DMS53 (cell line): ENCODE data around the gene LRRC52.
"Not testable (repeated sequence)": the region's sequence is repeated elsewhere in the genome, so short reads cannot be mapped to it uniquely, and the experiment has no call there.

ENCODE experiments used
- DNase-seq: peaks from one replicate; lab custom pipeline; 2025; lab: John Stamatoyannopoulos, UW

The LRRC52 gene

DNA sequence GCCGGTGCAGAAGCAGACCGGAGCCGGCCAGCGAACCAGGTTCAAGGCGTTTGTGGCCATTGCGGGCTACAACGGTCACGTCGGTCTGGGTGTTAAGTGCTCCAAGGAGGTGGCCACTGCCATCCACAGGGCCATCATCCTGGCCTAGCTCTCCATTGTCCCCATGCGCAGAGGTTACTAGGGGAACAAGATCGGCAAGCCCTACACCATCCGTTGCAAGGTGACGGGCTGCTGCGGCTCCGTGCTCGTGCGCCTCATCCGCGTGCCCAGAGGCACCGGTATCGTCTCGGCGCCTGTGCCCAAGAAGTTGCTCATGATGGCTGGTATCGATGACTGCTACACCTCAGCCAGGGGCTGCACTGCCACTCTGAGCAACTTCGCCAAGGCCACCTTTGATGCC, 38.1 kb downstream of the LRRC52 start:
- DNase-seq: no peak

DNA sequence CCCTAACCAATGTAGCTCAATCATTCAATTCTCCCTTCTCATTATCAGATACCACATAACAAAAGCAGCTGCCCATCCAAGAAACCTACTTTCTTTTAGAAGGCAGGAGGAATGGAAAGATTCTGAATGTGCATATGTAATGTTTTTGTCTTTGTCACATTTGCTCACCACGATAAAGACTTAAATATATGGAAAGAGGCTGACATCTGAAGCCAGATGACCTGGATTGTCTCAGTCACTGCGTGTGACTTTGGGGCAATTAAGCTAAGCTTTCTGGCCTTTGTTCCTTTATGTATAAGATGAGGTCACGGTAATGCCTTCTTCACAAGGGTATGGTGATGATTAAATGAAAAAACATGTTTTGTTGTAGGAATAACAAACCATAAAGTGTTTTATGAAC, 42.6 kb downstream of the LRRC52 start:
- no peak for DNase-seq

DNA sequence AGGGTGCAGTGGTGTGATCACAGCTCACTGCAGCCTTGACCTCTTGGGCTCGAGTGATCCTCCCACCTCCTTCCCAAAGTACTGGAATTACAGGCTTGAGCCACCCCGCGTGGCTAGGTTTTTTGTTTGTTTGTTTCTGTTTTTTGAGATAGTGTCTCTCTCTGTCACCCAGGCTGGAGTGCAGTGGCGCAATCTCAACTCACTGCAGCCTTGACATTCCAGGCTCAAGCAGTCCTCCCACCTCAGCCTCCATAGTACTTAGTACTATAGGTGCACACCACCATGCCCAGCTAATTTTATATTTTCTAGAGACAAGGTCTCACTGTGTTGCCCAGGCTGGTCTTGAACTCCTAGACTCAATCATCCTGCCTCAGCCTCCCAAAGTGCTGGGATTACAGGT, 47.6 kb downstream of the LRRC52 start:
- not testable (repeated sequence) for DNase-seq

DNA sequence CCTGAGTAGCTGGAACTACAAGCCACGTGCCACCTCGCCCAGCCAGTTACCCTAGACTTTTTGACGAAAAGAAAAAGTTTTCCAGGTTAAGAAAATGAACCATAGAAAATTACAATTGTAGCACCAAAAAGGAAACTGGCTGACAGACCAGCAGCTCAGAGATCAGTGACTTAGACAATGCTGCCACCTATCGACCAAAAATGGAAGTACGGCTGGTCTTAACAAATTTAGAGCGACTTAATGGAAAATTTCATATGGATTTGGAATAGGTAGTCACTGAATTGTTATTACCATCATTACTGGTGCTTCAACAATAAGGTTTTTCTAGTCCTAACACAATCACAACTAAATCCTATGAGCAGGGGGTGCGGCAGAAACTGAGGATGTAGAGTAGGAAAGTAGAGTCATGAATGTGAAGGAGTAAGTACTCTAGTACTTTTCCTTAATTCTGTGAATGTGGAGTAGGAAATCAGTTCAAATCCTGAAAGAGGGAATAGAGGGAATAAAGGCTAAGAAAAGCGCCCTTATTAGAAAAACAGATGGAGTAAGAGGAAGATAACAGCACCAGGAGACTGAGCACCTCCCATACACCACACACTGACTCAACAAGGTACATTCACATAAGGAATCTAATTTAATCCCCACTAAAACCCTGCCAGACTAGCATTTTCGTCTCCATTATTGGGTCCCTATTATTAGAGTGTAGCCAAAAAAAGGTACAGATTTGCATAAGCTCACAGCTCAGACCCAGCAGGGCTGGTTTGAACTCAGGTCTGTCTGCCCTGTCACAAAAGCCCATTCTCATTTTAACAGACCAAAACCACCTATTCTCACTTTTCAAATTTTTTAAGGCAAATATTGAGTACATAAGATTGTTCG, 49.4 kb downstream of the LRRC52 start:
- DNase-seq: peak; percentile 76

DNA sequence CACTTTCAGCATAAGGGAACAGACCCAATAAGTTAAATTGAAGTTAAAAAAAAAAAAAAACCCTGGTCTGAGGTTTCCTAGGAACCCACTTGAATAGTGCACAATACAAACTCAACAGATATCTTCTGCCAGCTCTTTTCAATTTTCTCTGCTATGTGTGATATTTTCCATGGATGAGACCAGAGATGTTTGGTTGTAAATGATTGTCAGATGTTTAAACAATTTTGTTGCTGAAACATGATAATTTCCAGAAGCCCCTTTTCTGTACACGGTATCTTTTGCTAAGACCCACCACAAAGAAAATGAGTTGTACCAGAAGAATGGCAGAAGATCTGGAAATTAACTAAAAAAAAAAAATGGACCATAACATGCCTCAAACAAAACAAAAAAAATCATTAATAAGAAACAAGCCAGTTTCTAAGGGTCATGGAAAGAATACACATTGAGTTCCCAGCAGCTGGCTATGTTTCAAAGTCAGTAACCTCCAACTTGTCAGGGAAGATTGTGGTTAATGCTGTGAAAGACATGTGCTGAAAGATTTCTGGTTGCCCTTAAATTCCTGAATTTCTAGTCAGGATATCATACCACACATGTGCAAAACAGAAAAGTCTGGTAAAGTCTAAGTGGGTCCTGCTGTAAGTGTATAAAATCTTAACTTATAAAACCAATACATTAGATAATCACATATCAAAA, 51.6 kb downstream of the LRRC52 start:
- DNase-seq: no peak

DNA sequence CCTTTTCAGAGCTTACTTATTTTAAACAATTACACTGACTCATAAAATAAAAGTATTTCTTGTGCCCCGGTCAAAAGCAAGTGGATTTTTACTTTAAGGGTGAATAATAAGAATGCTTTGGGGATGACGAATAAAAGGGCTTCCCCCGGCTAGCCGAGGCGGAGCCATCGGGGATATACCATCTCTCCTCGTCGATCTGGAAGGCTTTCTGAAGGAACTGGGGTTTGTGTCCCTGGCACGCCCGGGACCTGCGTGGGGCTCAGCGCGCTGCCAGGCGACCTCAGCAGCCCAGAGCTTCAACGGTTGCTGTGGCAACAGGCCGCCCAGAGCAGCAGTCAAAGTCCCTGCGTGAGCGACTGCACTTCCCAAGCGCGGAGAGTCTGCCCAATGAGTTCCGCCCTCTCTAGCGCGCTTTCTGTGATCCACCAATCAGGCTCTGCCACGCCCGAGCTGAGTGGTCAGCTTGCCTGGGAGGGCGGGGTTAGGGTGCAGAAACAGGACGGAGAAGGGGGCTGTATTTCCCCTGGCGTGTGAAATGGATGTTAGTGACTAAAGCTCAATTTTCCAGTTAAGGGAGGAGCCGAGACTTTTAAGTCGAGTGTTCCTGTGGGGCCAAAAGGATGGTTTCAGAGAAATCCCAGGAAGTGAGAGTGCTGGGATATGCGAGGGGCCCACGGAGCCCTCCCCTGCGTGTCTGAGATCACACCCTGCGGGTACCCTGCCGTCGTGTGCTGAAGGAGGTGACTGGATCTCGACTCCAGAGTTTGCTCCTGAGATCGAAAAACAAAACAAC, 54.3 kb downstream of the LRRC52 start:
- DNase-seq: peak; percentile 99

DNA sequence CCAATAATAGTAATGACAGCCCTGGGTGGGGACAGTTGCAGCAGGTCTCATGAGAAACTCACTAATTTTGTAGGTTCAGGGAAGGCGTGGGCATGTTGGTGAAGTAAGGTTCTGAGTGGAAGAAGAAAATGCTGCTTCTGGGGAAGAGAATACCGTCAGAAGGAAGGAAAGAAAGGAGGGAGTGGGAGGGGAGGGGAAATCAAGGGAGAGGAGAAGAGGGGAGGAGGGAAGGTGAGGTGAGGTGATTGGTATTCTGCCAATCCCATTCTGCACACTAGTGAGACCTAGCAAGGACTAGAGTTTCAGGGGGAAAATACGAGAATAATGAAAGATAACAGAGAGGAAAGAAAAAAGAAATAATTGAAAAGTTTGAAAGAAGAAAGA, 54.9 kb downstream of the LRRC52 start:
- peak; percentile 61 for DNase-seq

DNA sequence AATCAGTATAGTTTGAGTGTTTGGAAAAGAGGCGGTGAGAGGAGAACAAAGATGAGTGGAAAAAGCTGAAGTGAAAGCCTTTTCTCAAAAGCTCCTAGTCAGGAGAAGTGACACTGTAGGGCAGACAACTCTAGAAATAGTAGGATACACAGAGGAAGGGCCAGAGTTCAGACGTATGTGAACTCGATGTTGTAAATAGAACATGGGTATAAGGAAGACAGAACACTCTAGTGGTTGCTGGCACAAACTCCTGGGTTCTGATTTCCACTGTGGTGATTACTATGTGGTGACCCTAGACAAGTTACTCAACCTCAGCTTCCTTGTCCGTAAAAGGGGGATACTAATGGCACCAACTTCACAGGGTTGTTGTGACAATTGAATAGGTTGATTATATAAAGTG, 57.0 kb downstream of the LRRC52 start:
- no peak for DNase-seq

DNA sequence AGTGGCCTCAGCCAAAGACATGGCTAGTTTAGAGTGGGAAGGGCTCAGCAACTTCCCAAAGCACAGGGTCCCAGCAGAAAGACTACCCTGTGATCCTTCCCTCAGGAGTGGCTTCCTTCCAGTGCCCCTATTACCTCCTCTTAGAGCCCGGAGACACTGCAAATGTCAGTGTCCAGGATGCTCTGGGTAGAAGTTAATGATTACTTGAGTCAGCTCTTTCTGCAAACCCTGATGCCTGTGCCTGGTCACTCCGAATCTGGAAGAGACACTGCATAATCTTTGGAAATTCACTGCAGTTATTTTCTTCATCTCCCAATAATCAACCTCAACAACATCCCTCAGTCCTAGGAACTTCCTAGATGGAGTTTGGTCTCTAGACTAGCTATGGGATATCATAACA, 60.0 kb downstream of the LRRC52 start:
- DNase-seq: peak; percentile 35

DNA sequence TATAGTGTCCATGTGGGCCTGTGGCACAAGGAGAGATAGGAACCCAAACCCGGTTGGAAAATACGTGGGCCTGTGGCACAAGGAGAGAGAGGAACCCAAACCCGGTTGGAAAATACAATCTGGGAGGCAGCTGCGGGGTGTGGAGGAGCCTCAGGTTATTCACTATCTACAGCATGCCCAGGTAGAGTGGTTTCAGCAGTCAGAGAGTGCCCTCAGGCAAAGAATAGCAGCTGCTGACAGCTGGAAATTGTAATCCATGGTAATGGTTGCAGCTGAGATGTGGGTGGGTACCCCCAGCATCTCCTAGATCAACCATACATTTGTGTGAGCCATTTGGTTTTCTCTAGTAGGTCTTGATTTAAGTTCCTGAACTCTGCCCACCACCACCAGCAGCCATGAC, 61.4 kb downstream of the LRRC52 start:
- DNase-seq: no peak

DNA sequence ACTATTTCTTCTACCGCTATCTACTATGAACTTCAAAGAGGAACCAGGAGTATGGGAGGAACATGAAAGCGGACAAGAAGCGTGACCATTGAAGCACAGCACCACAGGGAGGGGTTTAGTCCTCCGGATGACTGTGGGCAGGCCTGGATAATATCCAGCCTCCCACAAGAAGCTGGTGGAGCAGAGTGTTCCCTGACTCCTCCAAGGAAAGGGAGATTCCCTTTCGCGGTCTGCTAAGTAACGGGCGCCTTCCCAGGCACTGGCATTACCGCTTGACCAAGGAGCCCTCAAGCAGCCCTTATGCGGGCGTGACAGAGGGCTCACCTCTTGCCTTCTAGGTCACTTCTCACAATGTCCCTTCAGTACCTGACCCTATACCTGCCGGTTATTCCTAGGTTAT, 62.9 kb downstream of the LRRC52 start:
- DNase-seq: not testable (repeated sequence)

DNA sequence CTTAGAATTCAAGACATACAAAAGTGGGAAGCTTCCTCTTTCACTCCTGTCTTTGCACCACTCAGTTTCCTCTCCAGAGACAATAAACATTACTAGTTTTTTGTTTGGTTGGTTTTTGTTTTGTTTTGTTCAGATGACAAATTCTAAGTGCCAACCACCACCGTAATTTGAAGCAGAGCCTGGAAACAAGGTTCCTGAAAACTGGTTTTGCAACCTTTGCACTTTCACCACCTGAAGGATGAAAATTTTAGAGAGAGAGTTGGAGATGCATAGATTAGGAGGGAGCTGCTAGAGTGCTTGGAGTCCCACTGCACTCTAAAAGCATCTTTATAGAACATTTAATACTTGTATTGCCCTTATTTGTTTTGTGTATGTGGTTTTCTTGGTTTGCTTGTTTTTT, 67.1 kb downstream of the LRRC52 start:
- DNase-seq: peak; percentile 60

DNA sequence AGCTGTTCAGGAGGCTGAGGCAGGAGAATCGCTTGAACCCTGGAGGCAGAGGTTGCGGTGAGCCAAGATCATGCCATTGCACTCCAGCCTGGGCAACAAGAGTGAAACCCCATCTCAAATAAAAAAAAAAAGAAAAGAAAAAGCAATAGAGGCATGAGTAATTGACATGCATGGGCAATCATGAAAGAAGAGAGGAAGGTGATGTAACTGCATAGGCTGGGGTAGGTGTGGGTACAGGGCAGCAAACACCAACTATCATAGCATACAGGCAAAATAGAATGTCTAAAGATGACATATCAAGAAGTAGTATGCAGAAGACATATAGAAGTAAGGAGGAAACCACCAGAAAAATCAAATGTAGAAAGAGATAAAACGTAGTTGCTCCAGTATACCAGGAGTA, 68.3 kb downstream of the LRRC52 start:
- peak; percentile 72 for DNase-seq
